ENCODE measurements around the gene DLG2.

DLG2 gene

GRCh38 chr11:84825106-84825660 is 802.0 kb downstream of the DLG2 start:
- Histone ChIP-seq H3K9me3 (ENCODE audit: control extremely low read depth in 1 of 5, control insufficient read depth in 4 of 5, insufficient read depth in 2 of 5, low read depth in 1 of 5, low read length in 4 of 5) (no peaks in the 10 kb centered on the region), H3K27ac (ENCODE audit: insufficient read depth in 1 of 2, low read depth in 1 of 2, low read length in 2 of 2, poor library complexity in 1 of 2, severe bottlenecking in 2 of 2) (no peak overlapping the region), H3K4me3 (ENCODE audit: control insufficient read depth in 1 of 7, extremely low read depth in 1 of 7, insufficient read depth in 4 of 7, low read depth in 2 of 7, low read length in 6 of 7) (no peak overlapping the region), H3K27me3 (replicated peaks in 2 of 5; ENCODE audit: control insufficient read depth in 4 of 5, insufficient read depth in 5 of 5, low read length in 4 of 5) (peaks cover 0 to 1% (median 0%) of the 10 kb centered on the region in 5 experiments), H3K36me3 (ENCODE audit: control insufficient read depth in 4 of 4, insufficient read depth in 4 of 4, low read length in 3 of 4) (no peaks in the 10 kb centered on the region), H3K4me1 (ENCODE audit: control extremely low read depth in 1 of 4, control insufficient read depth in 4 of 4, insufficient read depth in 4 of 4, low read length in 3 of 4) (no peaks in the 10 kb centered on the region)
- POLR2A ChIA-PET = no interaction called here
- no peak for DNase-seq
- CTCF ChIA-PET = interaction anchor here (1.0 kb wide), 1 partner anchor 13 kb away, joined by 3 read pairs; no protein-coding TSS in a partner anchor
- 80% methylated on average over 1 of the region's 3 CpGs for WGBS (ENCODE audit: insufficient coverage)

DNA sequence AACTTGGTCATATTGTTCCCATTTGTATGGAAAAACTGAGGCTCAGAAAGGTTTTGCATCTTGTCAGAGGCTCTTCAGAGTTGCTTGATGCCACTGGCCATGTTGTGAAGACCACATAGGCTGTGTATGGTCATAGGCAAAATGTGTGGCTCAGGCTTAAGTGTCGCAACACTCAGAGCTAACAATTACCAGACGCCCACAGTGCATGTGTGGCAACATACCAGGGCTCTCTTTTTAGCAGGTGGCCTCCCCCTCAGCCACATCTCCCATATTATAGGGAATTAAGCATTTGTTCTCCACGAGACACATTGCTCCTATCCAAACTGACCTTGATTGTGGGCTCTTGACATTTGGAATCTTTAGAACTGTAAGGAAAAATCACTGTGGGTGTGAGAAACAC is 802.5 kb downstream of the DLG2 start:
- ChIA-PET POLR2A (no interaction called here), CTCF (interaction anchor here (1.0 kb wide), 1 partner anchor 13 kb away, joined by 3 read pairs; no protein-coding TSS in a partner anchor)
- Histone ChIP-seq H3K27me3 (replicated peaks in 2 of 5; ENCODE audit: control insufficient read depth in 4 of 5, insufficient read depth in 5 of 5, low read length in 4 of 5) (peaks cover 0 to 1% (median 0%) of the 10 kb centered on the region in 5 experiments), H3K9me3 (ENCODE audit: control extremely low read depth in 1 of 5, control insufficient read depth in 4 of 5, insufficient read depth in 2 of 5, low read depth in 1 of 5, low read length in 4 of 5) (no peaks in the 10 kb centered on the region), H3K4me1 (ENCODE audit: control extremely low read depth in 1 of 4, control insufficient read depth in 4 of 4, insufficient read depth in 4 of 4, low read length in 3 of 4) (no peaks in the 10 kb centered on the region), H3K27ac (ENCODE audit: insufficient read depth in 1 of 2, low read depth in 1 of 2, low read length in 2 of 2, poor library complexity in 1 of 2, severe bottlenecking in 2 of 2) (no peak overlapping the region), H3K36me3 (ENCODE audit: control insufficient read depth in 4 of 4, insufficient read depth in 4 of 4, low read length in 3 of 4) (no peaks in the 10 kb centered on the region), H3K4me3 (ENCODE audit: control insufficient read depth in 1 of 7, extremely low read depth in 1 of 7, insufficient read depth in 4 of 7, low read depth in 2 of 7, low read length in 6 of 7) (no peak overlapping the region)
- 92% methylated on average over 2 of the region's 3 CpGs for WGBS (ENCODE audit: insufficient coverage)
- DNase-seq = no peak

- Histone ChIP-seq H3K4me3 (ENCODE audit: control insufficient read depth in 1 of 7, extremely low read depth in 1 of 7, insufficient read depth in 4 of 7, low read depth in 2 of 7, low read length in 6 of 7) (no peak overlapping the region), H3K27ac (ENCODE audit: insufficient read depth in 1 of 2, low read depth in 1 of 2, low read length in 2 of 2, poor library complexity in 1 of 2, severe bottlenecking in 2 of 2) (no peak overlapping the region), H3K36me3 (ENCODE audit: control insufficient read depth in 4 of 4, insufficient read depth in 4 of 4, low read length in 3 of 4) (no peaks in the 10 kb centered on the region), H3K4me1 (ENCODE audit: control extremely low read depth in 1 of 4, control insufficient read depth in 4 of 4, insufficient read depth in 4 of 4, low read length in 3 of 4) (no peaks in the 10 kb centered on the region), H3K27me3 (replicated peaks in 2 of 5; ENCODE audit: control insufficient read depth in 4 of 5, insufficient read depth in 5 of 5, low read length in 4 of 5) (peaks cover 0 to 2% (median 0%) of the 10 kb centered on the region in 5 experiments), H3K9me3 (ENCODE audit: control extremely low read depth in 1 of 5, control insufficient read depth in 4 of 5, insufficient read depth in 2 of 5, low read depth in 1 of 5, low read length in 4 of 5) (no peaks in the 10 kb centered on the region)
- POLR2A ChIA-PET = no interaction called here
- CTCF ChIA-PET = no interaction called here
- WGBS (ENCODE audit: insufficient coverage) = 79% methylated on average over 2 of the region's 2 CpGs
- no peak for DNase-seq
These were observed 807.6 kb downstream of the DLG2 start for GRCh38 chr11:84819537-84819936.

- CTCF ChIA-PET = no interaction called here
- no peak overlapping the region for H3K4me3 ChIP-seq (ENCODE audit: control insufficient read depth in 1 of 7, extremely low read depth in 1 of 7, insufficient read depth in 4 of 7, low read depth in 2 of 7, low read length in 6 of 7)
- POLR2A ChIA-PET = no interaction called here
- no peak overlapping the region for H3K27ac ChIP-seq (ENCODE audit: insufficient read depth in 1 of 2, low read depth in 1 of 2, low read length in 2 of 2, poor library complexity in 1 of 2, severe bottlenecking in 2 of 2)
- H3K9me3 ChIP-seq (ENCODE audit: control extremely low read depth in 1 of 5, control insufficient read depth in 4 of 5, insufficient read depth in 2 of 5, low read depth in 1 of 5, low read length in 4 of 5) = no peaks in the 10 kb centered on the region
- H3K4me1 ChIP-seq (ENCODE audit: control extremely low read depth in 1 of 4, control insufficient read depth in 4 of 4, insufficient read depth in 4 of 4, low read length in 3 of 4) = no peaks in the 10 kb centered on the region
- DNase-seq = no peak
- WGBS (ENCODE audit: insufficient coverage) = no CpG with 5 or more reads among the region's 1 CpG
- peaks cover 0 to 2% (median 0%) of the 10 kb centered on the region in 5 experiments for H3K27me3 ChIP-seq (replicated peaks in 2 of 5; ENCODE audit: control insufficient read depth in 4 of 5, insufficient read depth in 5 of 5, low read length in 4 of 5)
- H3K36me3 ChIP-seq (ENCODE audit: control insufficient read depth in 4 of 4, insufficient read depth in 4 of 4, low read length in 3 of 4) = no peaks in the 10 kb centered on the region
These were observed 808.0 kb downstream of the DLG2 start for GRCh38 chr11:84819128-84819527.

DNA sequence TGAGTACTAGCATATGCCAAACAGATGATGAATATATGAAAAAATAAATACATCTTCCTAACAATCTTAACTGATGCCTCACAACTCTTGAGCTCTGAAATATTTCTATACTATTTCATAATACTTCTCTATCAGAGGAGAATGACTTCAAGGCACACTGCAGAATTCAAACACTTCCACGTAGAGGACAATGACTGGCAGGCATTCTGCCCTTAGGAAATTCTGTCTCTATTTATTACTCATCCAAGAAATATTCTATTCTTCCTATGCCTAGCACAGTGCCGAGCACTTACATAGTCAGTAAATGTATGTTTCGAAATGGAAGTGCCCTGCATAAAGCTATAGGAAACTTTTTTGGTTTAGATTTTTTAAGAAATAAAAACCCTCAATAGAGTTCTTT is 809.1 kb downstream of the DLG2 start:
- ChIA-PET POLR2A (no interaction called here), CTCF (interaction anchor here (0.7 kb wide), 1 partner anchor 791 kb away, joined by 3 read pairs; no protein-coding TSS in a partner anchor)
- Histone ChIP-seq H3K27me3 (replicated peaks in 2 of 5; ENCODE audit: control insufficient read depth in 4 of 5, insufficient read depth in 5 of 5, low read length in 4 of 5) (peaks cover 0 to 2% (median 0%) of the 10 kb centered on the region in 5 experiments), H3K4me3 (ENCODE audit: control insufficient read depth in 1 of 7, extremely low read depth in 1 of 7, insufficient read depth in 4 of 7, low read depth in 2 of 7, low read length in 6 of 7) (no peak overlapping the region), H3K9me3 (ENCODE audit: control extremely low read depth in 1 of 5, control insufficient read depth in 4 of 5, insufficient read depth in 2 of 5, low read depth in 1 of 5, low read length in 4 of 5) (no peaks in the 10 kb centered on the region), H3K36me3 (ENCODE audit: control insufficient read depth in 4 of 4, insufficient read depth in 4 of 4, low read length in 3 of 4) (no peaks in the 10 kb centered on the region), H3K27ac (ENCODE audit: insufficient read depth in 1 of 2, low read depth in 1 of 2, low read length in 2 of 2, poor library complexity in 1 of 2, severe bottlenecking in 2 of 2) (no peak overlapping the region), H3K4me1 (ENCODE audit: control extremely low read depth in 1 of 4, control insufficient read depth in 4 of 4, insufficient read depth in 4 of 4, low read length in 3 of 4) (no peaks in the 10 kb centered on the region)
- DNase-seq = no peak
- WGBS (ENCODE audit: insufficient coverage) = 89% methylated on average over 1 of the region's 3 CpGs

GRCh38 chr11:84812471-84812969 is 814.6 kb downstream of the DLG2 start:
- H3K9me3 ChIP-seq (ENCODE audit: control extremely low read depth in 1 of 5, control insufficient read depth in 4 of 5, insufficient read depth in 2 of 5, low read depth in 1 of 5, low read length in 4 of 5) = no peaks in the 10 kb centered on the region
- 80% methylated on average over 1 of the region's 3 CpGs for WGBS (ENCODE audit: insufficient coverage)
- ChIA-PET CTCF (no interaction called here), POLR2A (no interaction called here)
- H3K36me3 ChIP-seq (ENCODE audit: control insufficient read depth in 4 of 4, insufficient read depth in 4 of 4, low read length in 3 of 4) = no peaks in the 10 kb centered on the region
- DNase-seq = no peak
- peaks cover 0 to 2% (median 0%) of the 10 kb centered on the region in 5 experiments for H3K27me3 ChIP-seq (replicated peaks in 2 of 5; ENCODE audit: control insufficient read depth in 4 of 5, insufficient read depth in 5 of 5, low read length in 4 of 5)
- H3K4me1 ChIP-seq (ENCODE audit: control extremely low read depth in 1 of 4, control insufficient read depth in 4 of 4, insufficient read depth in 4 of 4, low read length in 3 of 4) = no peaks in the 10 kb centered on the region
- no peak overlapping the region for H3K4me3 ChIP-seq (ENCODE audit: control insufficient read depth in 1 of 7, extremely low read depth in 1 of 7, insufficient read depth in 4 of 7, low read depth in 2 of 7, low read length in 6 of 7)
- H3K27ac ChIP-seq (ENCODE audit: insufficient read depth in 1 of 2, low read depth in 1 of 2, low read length in 2 of 2, poor library complexity in 1 of 2, severe bottlenecking in 2 of 2) = no peak overlapping the region

DNA sequence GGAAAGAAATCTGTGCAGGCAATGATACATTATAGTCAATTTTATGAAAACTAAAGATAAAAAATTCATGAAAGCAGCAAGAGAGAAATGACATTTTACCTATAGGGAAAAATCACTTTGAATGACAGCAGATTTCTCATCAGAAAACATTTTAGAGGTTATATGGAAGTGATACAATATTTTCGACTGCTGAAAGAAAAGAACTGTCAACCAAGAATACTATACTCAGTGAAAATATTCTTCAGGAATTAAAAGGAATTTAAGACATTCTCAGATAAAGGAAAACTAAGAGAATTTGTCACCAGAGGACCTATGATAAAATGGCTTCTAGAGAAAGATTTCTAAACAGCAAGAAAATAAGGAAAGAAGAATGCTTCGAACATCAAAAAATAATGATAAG is 820.8 kb downstream of the DLG2 start:
- no CpG with 5 or more reads among the region's 2 CpGs for WGBS (ENCODE audit: insufficient coverage)
- H3K4me3 ChIP-seq (ENCODE audit: control insufficient read depth in 1 of 7, extremely low read depth in 1 of 7, insufficient read depth in 4 of 7, low read depth in 2 of 7, low read length in 6 of 7) = no peak overlapping the region
- H3K27me3 ChIP-seq (replicated peaks in 2 of 5; ENCODE audit: control insufficient read depth in 4 of 5, insufficient read depth in 5 of 5, low read length in 4 of 5) = no peaks in the 10 kb centered on the region
- no peak overlapping the region for H3K27ac ChIP-seq (ENCODE audit: insufficient read depth in 1 of 2, low read depth in 1 of 2, low read length in 2 of 2, poor library complexity in 1 of 2, severe bottlenecking in 2 of 2)
- ChIA-PET POLR2A (no interaction called here), CTCF (no interaction called here)
- no peaks in the 10 kb centered on the region for H3K36me3 ChIP-seq (ENCODE audit: control insufficient read depth in 4 of 4, insufficient read depth in 4 of 4, low read length in 3 of 4)
- DNase-seq = no peak
- H3K9me3 ChIP-seq (ENCODE audit: control extremely low read depth in 1 of 5, control insufficient read depth in 4 of 5, insufficient read depth in 2 of 5, low read depth in 1 of 5, low read length in 4 of 5) = peaks cover 0 to 10% (median 3%) of the 10 kb centered on the region in 5 experiments
- H3K4me1 ChIP-seq (ENCODE audit: control extremely low read depth in 1 of 4, control insufficient read depth in 4 of 4, insufficient read depth in 4 of 4, low read length in 3 of 4) = no peaks in the 10 kb centered on the region

All from common myeloid progenitor, CD34-positive (primary cell).